CD4-positive, alpha-beta T cell treated with Interferon gamma for 1 hour (primary cell): ENCODE measurements around the gene IRF7.

Experiments
- DNase-seq: peaks from one replicate; pipeline ENCODE4 v3.0.0-alpha.2; 2020

The IRF7 gene

GRCh38 chr11:620201-620600 lies 4.5 kb upstream of the IRF7 start:
- no peak for DNase-seq

DNA sequence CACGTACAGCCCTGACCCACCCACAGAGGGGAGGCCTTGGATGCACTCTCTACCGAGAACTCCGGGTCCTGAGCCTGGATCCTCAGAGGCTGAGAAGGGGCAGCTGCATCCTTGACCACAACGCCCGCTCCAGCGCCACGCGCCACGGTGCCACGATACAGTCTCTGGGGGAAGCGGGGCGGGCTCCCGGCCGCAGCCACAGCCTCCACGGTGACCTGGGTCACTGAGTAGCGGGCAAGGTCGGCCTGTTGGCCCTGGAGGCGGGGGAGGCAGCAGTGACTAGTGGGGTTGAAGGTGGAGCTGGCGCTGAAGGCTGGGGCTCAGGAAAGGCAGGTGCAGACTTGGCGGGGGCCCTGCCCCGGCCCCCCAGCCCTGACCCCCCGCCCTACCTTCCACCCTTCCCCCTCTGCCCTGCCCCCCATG lies 3.9 kb upstream of the IRF7 start:
- no peak for DNase-seq

DNA sequence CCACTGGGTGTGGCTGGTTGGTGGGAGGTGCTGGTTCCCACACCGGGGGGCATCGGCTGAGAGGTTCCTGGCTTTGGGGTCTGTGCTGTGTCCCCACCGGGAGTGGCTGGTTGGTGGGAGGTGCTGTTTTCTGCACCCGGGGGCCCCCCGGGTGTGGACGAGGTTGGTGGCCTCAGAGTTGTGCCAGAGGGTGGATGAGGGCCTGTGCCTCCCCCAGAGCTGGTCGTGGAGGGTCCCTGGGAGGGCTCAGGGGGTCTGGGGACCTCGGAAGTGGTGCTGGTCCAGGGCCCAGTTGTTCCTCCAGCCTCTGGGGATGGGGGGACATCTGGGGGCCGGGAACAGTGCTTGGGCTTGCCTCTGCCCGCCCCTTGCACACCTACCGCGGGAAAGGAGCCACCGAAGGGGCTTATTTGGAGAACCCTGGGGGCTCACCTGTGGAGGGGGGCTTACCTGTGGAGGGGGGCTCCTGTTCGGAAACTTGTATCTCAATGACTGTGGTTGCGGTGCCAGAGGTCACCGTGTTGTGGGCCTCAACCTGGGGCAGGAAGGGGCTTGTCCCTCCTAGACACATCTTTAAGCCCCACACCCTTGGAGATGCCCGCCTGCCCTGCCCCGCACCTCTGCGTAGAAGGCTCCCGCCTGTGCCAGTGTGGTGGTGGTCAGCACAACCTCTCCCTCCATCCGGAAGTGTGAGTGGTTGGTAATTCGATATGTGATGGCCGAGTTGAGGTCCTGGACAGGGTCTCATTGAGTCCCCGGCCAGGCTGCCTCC lies 3.3 kb upstream of the IRF7 start:
- DNase-seq = no peak

GRCh38 chr11:617912-618682 lies 2.3 kb upstream of the IRF7 start:
- DNase-seq = no peak

- no peak for DNase-seq
These were observed 1.6 kb upstream of the IRF7 start for GRCh38 chr11:617199-617911.

GRCh38 chr11:616320-617198 lies 809 bp upstream of the IRF7 start:
- no peak for DNase-seq

DNA sequence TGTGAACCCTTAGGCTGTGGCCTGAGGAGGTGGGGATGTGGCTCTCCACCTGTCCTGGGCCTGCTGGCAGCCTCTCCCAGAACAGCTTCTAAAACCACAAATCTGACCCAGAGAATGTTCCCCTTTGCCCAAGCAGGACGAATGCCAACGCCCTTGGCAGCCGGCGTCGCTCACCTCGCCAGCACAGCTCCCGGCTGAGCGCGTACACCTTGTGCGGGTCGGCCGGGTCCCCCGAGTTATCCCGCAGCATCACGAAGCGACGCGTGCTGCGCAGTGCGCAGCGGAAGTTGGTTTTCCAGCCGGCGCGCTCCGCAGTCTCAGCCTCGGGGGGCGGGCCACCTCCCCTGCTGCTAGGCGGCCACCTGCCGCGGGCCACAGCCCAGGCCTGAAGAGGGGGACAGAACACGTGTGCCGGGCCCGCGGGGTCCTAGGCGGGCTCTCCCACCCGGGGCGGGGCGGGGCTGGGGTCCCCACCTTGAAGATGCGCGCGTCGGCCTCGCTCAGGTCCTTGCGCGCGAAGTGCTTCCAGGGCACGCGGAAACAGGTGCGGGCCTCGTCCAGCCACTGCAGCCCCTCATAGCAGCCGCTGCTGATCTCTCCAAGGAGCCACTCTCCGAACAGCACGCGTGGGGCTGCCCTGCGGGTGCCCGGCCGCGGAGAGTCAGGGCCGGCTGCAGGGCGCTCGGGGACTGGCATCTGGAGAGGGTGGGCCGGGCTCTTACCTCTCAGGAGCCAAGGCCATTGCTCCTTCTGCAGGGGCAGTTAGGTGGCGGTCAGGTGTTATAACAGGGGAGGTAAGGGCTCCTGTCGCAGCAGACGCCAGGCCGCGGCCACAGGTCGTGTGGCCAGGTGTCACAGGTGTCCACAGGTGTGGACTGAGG lies 887 bp downstream of the IRF7 start:
- no peak for DNase-seq

GRCh38 chr11:614021-614622 lies 1.6 kb downstream of the IRF7 start:
- DNase-seq = no peak

GRCh38 chr11:613369-613968 lies 2.3 kb downstream of the IRF7 start:
- DNase-seq = peak; percentile 85

DNA sequence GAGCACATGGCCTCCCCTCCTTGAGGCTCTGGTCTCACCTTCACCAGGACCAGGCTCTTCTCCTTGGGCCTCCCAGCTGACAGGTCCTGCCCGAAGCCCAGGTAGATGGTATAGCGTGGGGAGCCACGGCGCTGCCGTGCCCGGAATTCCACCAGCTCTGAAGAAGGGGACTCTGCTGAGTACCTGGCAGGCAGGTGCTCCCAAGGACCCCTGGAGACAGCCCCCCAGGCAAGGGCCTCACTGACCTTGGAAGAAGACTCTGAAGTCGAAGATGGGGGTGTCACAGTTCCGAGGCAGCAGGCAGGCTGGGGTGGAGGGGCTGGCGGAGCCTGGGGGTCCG lies 2.8 kb downstream of the IRF7 start:
- DNase-seq = no peak

DNA sequence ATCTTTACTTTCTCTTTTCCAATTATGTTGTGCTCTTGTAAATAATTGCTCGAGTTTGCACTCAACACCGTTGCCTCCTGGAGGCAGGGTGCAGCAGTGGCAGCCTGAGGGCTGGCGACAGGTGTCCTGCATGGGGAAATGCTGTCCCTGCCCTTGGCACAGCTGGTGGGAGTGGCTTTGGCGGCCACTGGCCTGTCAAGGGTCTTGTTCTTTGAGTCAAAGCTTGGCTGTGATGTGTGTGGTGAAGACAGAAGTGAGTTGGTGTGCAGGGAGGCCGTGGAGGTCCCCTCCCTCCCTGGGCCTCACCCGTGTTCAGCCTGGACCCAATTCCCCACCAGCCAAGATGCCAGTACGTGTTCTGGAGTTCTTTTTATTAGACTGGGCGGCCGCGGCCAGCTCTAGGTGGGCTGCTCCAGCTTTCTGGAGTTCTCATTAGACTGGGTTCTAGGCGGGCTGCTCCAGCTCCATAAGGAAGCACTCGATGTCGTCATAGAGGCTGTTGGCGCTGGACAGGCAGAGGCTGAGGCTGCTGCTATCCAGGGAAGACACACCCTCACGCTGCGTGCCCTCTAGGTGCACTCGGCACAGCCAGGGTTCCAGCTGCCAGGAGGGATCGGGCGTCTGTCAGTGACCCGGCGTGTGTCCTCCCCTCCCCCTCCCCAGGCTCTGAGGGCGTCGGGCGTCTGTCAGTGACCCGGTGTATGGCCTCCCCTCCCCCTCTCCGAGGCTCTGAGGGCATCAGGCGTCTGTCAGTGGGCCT lies 3.4 kb downstream of the IRF7 start:
- DNase-seq = no peak

- DNase-seq = no peak
These were observed 4.5 kb downstream of the IRF7 start for GRCh38 chr11:611001-611996.

DNA sequence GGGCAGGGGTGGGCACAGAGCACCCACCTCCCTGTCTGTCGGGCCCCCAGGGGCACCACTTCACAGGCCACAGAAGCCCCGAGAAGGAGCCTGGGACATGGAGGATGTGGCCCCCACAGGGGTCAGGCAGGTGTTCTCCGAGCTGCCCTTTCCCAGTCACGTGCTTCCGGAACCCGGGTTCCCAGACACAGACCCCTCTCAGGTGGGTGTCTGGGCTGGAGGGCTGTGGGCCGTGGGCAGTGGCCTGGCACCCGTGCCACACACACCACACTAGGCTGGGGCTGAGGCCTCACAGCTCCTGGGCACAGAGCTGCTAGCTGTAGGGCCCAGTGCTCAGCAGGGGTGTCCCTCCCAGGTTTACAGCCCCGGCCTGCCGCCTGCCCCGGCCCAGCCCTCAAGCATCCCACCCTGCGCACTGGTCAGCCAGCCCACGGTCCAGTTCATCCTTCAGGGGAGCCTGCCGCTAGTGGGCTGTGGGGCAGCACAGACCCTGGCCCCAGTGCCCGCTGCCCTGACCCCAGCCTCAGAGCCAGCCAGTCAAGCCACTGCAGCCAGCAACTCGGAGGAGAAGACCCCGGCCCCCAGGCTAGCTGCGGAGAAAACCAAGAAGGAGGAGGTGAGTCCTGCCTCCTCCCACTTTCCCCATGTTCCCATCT lies 5.5 kb downstream of the IRF7 start:
- DNase-seq = no peak

DNA sequence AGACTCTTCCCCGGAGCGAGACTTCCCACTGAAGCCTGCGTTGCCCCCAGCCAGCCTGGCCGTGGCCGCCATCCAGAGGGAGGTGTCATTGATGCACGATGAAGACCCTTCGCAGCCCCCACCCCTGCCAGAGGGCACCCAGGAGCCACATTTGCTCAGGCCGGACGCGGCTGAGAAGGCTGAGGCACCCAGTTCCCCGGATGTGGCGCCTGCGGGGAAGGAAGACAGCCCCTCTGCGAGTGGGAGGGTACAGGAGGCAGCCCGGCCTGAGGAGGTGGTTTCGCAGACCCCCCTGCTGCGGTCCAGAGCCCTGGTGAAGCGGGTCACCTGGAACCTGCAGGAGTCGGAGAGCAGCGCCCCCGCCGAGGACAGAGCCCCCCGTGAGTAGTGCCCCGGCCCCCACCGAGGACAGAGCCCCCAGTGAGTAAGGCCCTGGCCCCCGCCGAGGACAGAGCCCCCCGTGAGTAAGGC lies 6.4 kb downstream of the IRF7 start:
- no peak for DNase-seq

GRCh38 chr11:608791-609251 lies 6.9 kb downstream of the IRF7 start:
- no peak for DNase-seq

DNA sequence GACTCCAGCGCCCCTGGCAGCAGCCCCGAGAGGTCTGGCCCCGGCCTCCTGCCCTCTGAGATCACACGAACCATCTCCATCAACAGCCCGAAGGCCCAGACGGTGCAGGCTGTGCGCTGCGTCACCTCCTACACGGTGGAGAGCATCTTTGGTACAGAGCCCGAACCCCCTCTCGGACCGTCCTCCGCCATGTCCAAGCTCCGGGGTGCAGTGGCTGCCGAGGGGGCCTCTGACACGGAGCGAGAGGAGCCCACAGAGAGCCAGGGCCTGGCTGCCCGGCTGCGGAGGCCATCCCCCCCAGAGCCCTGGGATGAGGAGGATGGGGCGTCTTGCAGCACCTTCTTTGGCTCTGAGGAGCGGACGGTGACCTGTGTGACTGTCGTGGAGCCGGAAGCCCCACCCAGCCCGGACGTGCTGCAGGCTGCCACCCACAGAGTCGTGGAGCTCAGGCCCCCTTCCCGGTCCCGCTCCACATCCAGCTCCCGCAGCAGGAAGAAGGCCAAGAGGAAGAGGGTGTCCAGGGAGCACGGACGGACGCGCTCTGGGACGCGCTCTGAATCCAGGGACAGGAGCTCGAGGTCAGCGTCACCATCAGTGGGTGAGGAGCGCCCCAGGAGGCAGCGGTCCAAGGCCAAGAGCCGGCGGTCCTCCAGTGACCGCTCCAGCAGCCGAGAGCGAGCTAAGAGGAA lies 7.6 kb downstream of the IRF7 start:
- no peak for DNase-seq

DNA sequence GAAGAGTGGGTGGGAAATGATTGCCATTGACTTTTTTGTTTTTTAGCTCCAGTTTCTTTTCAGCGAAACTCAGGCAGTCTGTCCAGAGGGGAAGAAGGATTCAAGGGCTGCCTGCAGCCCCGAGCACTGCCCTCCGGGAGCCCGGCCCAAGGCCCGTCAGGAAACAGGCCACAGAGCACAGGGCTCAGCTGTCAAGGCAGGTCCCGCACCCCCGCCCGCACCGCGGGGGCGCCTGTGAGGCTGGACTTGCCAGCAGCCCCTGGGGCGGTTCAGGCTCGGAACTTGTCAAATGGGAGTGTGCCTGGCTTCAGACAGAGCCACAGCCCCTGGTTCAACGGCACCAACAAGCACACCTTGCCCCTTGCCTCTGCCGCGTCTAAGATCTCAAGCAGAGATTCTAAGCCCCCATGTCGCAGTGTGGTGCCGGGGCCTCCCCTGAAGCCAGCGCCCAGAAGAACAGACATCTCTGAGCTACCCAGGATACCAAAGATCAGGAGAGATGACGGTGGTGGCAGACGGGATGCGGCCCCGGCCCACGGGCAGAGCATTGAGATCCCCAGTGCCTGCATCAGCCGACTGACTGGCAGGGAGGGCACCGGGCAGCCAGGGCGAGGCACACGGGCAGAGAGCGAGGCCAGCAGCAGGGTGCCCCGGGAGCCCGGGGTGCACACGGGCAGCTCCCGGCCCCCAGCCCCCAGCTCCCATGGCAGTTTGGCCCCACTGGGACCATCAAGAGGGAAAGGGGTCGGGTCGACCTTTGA lies 8.6 kb downstream of the IRF7 start:
- DNase-seq = no peak
